ENCODE measurements around the gene C10orf120.

DNA sequence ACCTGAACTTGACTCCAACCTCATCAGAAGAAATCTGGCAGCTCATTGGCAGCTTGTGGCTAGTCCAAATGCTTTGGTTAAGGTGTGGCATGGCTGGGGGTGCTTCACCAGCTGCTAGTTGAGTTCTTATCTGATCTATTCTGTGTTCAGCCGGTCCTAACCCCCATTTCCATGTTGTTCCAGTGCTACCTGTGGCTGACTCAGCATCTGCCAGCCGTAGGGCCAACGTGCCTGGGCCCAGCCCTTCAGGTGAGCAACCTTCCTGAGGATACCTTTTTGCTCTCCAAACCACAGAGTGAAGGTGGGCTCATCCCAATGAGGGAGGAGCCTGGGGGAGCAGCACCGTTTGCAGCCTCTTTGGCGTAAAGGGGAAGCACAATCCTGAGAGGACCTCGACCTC lies 46.8 kb upstream of the C10orf120 start:
- TF ChIP-seq POLR2A (IDR thresholded peaks at IDR 0.05; ENCODE audit: low read length) = no peak
- TF ChIP-seq, protein P1, sequence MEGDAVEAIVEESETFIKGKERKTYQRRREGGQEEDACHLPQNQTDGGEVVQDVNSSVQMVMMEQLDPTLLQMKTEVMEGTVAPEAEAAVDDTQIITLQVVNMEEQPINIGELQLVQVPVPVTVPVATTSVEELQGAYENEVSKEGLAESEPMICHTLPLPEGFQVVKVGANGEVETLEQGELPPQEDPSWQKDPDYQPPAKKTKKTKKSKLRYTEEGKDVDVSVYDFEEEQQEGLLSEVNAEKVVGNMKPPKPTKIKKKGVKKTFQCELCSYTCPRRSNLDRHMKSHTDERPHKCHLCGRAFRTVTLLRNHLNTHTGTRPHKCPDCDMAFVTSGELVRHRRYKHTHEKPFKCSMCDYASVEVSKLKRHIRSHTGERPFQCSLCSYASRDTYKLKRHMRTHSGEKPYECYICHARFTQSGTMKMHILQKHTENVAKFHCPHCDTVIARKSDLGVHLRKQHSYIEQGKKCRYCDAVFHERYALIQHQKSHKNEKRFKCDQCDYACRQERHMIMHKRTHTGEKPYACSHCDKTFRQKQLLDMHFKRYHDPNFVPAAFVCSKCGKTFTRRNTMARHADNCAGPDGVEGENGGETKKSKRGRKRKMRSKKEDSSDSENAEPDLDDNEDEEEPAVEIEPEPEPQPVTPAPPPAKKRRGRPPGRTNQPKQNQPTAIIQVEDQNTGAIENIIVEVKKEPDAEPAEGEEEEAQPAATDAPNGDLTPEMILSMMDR (IDR thresholded peaks at IDR 0.05) = no peak
- TF ChIP-seq RFX5 (IDR thresholded peaks at IDR 0.05) = no peak
- TF ChIP-seq CEBPB (IDR thresholded peaks at IDR 0.05) = no peak
- TF ChIP-seq KDM1A (IDR thresholded peaks at IDR 0.05; ENCODE audit: low read depth) = no peak
- no peak for TF ChIP-seq EP300 (IDR thresholded peaks at IDR 0.05)
- TF ChIP-seq POLR2AphosphoS2 (conservative IDR thresholded peaks at IDR 0.05; ENCODE audit: low read length) = no peak
- TF ChIP-seq, protein P2, sequence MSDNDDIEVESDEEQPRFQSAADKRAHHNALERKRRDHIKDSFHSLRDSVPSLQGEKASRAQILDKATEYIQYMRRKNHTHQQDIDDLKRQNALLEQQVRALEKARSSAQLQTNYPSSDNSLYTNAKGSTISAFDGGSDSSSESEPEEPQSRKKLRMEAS (IDR thresholded peaks at IDR 0.05) = no peak
- TF ChIP-seq, protein P3, sequence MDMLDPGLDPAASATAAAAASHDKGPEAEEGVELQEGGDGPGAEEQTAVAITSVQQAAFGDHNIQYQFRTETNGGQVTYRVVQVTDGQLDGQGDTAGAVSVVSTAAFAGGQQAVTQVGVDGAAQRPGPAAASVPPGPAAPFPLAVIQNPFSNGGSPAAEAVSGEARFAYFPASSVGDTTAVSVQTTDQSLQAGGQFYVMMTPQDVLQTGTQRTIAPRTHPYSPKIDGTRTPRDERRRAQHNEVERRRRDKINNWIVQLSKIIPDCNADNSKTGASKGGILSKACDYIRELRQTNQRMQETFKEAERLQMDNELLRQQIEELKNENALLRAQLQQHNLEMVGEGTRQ (IDR thresholded peaks at IDR 0.05) = no peak
- TF ChIP-seq MAFK (IDR thresholded peaks at IDR 0.05; ENCODE audit: partially characterized antibody) = no peak
- TF ChIP-seq MAZ (IDR thresholded peaks at IDR 0.05; ENCODE audit: borderline replicate concordance, low read depth, low read length) = no peak
- TF ChIP-seq, protein P4, sequence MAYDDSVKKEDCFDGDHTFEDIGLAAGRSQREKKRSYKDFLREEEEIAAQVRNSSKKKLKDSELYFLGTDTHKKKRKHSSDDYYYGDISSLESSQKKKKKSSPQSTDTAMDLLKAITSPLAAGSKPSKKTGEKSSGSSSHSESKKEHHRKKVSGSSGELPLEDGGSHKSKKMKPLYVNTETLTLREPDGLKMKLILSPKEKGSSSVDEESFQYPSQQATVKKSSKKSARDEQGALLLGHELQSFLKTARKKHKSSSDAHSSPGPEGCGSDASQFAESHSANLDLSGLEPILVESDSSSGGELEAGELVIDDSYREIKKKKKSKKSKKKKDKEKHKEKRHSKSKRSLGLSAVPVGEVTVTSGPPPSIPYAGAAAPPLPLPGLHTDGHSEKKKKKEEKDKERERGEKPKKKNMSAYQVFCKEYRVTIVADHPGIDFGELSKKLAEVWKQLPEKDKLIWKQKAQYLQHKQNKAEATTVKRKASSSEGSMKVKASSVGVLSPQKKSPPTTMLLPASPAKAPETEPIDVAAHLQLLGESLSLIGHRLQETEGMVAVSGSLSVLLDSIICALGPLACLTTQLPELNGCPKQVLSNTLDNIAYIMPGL (CRISPR knock-in tag; IDR thresholded peaks at IDR 0.05; ENCODE audit: borderline replicate concordance) = no peak

Measured in A549 (cell line).